ENCODE measurements around the gene STXBP1.
"Not testable (repeated sequence)": the region's sequence is repeated elsewhere in the genome, so short reads cannot be mapped to it uniquely, and the experiment has no call there.

The STXBP1 gene

DNA sequence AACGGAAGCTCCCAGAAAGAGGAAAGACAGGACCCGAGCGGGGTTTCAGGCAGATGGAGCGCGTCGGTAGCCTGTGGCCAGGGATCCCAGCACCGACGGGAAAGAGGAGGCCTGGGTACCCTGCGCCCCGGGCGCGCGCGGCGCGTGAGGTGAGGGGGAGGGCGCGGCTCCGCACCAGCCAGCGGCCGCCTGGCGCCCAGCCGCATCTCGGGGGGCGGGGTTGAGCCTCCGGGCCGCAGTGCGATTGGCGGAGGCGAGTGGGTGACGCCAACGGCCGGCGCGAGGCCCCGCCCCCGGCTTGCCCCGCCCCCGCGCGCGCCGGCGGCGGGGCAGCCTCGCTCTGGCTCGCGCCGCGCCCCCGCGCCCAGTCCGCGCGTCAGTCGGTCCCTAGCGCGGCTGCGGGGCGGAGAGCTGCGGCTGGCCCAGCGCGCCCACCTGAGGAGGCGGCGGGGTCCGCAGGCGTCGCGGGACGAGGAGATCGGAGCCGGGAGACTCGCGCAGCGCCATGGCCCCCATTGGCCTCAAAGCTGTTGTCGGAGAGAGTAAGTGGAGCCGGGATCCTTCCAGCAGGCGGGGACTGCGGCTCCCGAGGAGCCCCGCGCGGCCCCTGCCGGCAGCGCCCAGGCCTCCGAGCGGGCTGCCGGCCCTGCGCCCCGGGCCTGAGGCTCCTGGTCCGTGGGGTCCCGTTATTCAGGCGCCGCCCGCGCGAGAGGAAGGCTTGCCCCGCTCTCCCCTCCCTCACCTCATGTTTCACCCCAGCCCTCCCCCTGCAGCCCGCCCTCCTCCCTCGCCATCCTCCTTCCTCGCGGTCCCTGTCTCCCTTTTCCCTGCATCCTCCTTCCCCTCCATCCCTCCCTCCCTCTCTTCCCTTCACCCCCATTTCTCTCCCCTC, at the start of gene STXBP1:
Gene STXBP1 (plus strand): TSS at position 379 of the 892 bp plus-strand sequence. CDS start 127 bp downstream, at position 506.
- DNase-seq (ENCODE audit: low read depth) = peak; percentile 81

DNA sequence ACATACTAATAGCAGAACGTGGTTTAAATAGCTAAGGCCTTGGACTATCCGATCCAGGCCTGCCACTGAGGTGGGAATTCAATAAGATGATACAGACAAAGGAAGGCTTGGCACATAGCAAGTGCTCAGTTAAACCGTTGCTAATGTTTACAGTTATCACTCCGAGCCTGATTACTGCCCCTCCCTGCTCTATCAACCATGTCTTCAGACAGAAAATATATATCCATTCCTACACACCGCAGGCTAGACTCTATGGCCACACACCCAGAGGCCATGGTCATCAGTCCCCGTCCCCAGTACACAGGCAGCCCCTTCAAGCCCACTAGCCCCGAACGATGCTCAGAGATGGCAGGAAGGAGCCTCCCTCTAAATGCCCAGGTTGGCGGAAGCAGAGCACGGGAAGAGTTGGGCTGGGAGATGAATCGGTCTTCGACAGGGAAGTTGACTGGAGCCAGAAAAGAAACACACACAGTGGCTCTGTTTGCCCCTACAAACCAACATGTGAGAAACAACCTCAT, 49.7 kb upstream of the STXBP1 start:
- no peak for DNase-seq (ENCODE audit: low read depth)

DNA sequence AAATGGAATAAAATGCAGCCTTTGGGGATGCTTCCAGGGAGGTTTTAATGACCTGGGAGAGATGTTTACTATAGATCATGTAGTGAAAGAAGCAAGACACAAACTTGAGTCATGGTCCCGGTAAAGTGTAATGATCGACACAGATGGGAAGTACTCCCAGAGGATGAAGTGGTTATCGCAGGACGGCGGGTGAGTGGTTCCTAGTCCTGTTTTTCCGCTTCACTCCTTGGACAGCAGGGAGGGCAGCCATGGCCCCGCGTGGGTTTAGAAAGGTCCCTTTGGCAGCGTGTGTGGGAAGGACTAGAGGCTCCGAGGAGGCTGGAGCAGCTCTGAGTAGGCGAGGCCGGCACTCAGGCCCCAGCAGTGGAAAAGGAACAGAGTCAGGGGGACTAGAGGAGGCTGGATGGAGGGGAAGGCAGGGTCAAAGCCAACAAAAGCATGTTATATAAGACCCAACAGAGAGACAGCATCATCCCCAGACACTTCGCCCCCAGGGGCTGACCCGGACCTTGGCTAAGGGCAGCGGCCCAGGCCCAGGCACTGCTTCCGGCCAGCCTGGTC, 49.2 kb upstream of the STXBP1 start:
- DNase-seq (ENCODE audit: low read depth) = no peak

GRCh38 chr9:127563579-127563978, 48.5 kb upstream of the STXBP1 start:
- no peak for DNase-seq (ENCODE audit: low read depth)

DNA sequence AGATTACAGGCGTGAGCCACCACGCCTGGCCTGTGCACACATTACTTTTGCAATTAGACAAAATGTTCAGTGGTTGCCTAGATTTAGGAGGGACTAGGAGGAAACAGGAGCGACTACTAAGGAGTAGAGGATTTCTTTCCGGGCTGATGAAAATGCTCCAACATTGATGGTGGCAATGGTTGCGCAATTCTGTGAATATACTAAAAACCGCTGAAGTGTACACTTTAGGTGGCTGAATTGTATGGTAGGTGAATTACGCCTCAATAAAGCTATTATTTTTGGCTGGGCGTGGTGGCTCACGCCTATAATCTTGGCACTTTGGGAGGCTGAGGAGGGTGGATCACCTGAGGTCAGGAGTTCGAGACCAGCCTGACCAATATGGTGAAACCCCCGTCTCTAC, 46.8 kb upstream of the STXBP1 start:
- no peak for DNase-seq (ENCODE audit: low read depth)

- no peak for DNase-seq (ENCODE audit: low read depth)
Observed at GRCh38 chr9:127566351-127567001, 45.6 kb upstream of the STXBP1 start.

GRCh38 chr9:127567035-127567729, 44.9 kb upstream of the STXBP1 start:
- no peak for DNase-seq (ENCODE audit: low read depth)

GRCh38 chr9:127567730-127568617, 44.1 kb upstream of the STXBP1 start:
- no peak for DNase-seq (ENCODE audit: low read depth)

- DNase-seq (ENCODE audit: low read depth) = no peak
Observed at GRCh38 chr9:127568618-127568970, 43.5 kb upstream of the STXBP1 start.

GRCh38 chr9:127568971-127569885, 42.8 kb upstream of the STXBP1 start:
- DNase-seq (ENCODE audit: low read depth) = peak; percentile 63

DNA sequence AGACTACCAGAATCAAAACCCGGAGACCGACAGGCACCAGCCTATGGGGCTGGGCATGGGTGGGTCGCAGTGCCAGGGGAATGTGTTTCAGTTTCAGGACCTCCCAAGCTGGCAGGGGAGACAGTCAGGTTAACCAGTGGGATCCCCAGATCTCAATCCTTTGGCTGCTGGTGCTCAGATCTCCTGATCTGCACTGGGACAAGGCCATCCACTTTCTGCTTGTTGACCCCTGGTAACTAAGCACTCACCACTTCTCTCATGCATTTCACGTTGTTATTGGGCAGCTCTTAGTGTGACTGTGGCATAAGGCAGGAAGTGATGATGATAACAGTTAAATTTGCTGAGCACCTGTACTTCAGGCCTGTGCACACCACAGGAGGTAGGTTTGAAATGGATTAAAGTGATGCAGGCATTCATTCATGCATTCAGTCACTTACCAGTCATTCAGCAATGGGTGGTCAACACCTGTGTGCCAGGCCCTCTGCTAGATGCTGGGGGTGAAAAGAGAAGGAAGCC, 42.1 kb upstream of the STXBP1 start:
- DNase-seq (ENCODE audit: low read depth) = no peak

DNA sequence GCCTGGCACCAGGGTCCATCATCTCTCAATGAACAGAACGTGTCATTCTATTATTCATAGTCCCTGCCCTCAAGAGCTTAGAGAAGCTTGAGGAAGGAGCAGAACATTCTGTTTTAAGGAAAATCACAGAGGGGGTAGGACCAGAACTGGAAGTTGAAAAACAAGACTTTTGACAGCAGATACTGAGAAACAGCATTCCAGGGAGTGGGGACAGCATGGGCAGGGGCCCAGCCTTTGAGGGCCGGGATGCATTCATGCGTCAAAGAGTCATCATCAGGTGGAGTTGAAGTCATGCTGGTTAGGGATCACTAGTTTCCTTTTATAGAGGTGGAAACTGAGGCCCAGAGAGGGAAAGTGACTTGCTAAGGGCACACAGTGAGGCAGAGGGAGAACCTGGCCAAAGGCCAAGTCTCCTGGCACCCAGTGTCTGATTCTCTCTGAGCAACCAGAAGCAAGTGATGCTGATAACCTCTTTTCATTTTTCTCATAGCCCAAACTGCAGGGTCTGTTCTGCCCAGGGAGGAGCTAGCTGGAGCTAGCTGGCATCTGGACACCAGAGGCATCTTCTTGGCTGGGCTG, 41.5 kb upstream of the STXBP1 start:
- DNase-seq (ENCODE audit: low read depth) = no peak

DNA sequence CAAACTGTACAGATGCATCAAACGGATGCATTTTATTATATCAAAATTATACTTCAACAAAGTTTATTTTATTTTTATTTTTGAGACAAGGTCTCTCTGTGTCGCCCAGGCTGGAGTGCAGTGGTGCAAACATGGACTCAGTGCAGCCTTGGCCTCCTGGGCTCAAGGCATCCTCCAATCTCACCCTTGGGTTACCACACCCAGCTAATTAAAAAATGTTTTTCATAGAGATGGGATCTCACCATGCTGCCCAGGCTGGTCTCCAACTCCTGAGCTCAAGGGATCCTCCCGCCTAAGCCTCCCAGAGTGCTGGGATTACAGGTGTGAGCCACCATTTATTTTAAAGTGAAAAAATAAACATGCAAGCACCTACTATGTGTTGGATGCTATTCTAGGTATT, 40.1 kb upstream of the STXBP1 start:
- DNase-seq (ENCODE audit: low read depth) = no peak

GRCh38 chr9:127572961-127573721, 38.9 kb upstream of the STXBP1 start:
- no peak for DNase-seq (ENCODE audit: low read depth)

DNA sequence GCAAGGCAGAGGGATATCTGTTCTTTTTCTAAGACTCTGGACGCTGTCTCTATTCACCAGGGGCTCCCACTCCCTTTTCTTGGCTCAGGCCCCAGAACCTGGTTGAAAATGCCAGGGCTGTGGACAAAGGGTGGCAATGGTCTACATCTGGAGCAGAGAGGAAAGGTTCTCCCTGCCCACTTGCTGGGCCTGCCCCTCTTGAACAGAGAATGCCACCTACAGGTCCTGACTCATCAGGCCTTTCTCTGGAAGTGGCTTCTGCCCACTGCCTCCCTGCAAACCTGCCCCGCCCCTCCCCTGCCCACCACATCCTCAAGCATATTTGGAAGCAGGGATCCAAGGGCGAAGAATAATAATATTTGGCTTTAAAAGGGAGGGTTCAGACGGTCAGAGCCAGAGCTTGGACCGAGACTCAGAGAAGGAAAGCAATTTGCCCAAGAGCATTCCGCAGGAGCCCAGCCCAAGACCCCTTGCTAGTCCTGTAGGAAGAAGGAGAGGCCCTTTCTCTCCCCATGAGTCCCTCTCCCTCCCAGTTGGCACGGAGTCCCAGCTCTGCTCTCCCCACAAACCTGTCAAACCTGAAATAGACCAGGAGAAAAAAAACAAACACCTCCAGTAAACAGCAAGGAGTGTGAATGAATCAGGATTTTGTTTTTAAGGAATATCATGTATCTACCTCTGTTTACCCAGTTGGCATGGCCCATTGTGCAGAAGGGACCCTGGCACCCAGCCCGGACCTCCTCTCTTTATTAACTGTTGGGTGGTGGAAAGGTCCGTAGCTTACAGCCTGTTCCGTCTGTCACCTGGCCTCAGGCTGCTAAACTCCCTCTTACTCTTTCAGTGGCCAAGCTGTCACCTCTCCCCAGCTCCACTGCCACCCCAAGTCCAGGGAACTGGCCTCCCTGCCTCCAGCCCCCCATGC, 37.7 kb upstream of the STXBP1 start:
- DNase-seq (ENCODE audit: low read depth) = no peak

DNA sequence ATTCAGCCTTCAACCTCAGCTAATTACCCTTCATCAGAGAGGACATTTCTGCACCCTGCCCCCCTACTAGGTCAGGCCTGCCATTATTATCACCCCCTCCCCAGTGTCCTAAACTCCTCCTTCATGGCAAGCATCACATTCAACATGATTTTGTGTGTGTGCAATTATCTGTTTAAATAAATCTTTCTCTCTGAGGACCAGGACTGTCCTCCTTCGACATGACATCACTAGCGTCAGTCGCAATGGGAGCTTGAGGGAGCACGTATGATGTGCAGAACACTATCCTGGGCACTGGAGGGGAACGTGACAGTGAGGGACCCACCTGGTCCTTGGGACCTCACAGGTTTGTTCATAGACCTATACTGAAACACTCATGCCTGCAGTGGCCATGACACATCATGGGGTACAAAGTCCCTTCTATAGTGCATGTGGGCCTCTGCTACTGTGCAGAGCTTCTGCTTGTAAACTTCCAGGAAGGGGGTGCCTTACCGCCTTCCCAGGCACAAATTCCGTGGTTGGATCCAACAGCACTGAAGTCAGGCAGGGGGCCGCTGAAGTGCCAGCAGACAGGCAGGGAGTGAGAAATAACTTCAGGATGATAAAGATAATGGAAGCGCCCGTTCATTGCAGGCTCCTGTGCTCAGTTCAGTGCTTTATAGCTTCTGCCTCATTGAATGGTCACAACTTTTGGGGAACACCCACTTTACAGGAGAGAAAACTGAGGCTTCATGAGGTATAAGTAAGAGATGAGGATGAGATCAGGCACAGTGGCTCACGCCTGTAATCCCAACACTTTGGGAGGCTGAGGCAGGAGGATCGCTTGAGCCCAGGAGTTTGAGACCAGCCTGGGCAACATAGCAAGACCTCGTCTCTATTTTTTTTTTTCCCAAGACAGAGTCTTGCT, 36.0 kb upstream of the STXBP1 start:
- no peak for DNase-seq (ENCODE audit: low read depth)

DNA sequence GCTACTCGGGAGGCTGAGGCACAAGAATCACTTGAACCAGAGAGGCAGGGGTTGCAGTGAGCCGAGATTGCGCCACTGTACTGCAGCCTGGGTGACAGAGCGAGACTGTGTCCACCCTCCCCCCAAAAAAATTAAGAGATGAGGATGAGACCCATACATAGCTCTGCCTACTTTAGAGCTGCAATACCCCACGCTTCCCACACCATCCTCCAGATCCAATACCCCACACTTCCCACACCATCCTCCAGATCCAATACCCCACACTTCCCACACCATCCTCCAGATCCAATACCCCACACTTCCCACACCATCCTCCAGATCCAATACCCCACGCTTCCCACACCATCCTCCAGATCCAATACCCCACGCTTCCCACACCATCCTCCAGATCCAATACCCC, 34.9 kb upstream of the STXBP1 start:
- not testable (repeated sequence) for DNase-seq (ENCODE audit: low read depth)

Measured in stimulated activated CD8-positive, alpha-beta memory T cell treated with anti-CD3 and anti-CD28 coated beads, Interleukin-12 subunit alpha, Interleukin-12 subunit beta, amount 100 ng/mL, for 4 hours (primary cell).